ENCODE data around the gene IL22RA1. TPM values are rescaled to one million over a fixed set of nuclear protein-coding genes. Genes with fewer than 3 reads are reported as not detected.

Gene IL22RA1
- total RNA-seq, 1 experiment from 2014 or later, result 5.0 TPM

DNA sequence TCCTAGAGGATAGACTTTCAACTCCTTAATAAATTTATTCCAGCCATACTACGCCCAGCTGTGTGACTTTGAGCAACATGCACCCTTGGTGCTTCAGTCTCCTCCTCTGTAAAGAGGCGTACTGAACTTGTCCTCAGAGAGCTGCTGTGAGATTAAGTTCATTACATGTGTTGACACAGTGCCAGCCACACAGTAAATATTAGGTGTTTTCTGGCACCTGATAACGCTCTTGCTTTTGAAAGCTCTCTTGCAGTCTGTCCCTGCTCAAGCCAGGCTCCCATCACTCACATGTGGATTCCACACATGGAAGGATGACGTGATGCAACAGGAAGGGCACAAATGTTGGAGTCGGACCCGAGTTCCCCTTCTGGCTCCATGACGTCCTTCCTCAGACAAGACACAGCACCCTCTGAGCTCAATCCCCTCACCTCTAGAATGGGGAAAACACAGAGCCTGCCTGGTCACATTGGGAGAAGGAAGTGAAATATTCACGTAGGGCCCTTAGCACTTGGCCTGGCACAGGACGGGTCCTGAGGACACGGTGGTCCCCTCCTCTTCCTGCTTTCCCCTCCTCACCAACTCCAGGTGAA lies 36.4 kb upstream of the IL22RA1 start:
- Histone ChIP-seq H3K9me3 (ENCODE audit: insufficient read depth, low read depth) (no peaks in the 10 kb centered on the region), H3F3A (ENCODE audit: insufficient read depth, low read depth) (no peaks in the 10 kb centered on the region), H3K4me1 (replicated peaks; ENCODE audit: insufficient read depth) (peaks cover 11% of the 10 kb centered on the region; the same call in 1 of the 2 replicates), H2AFZ (no peak overlapping the region), H4K20me1 (ENCODE audit: insufficient read depth) (no peaks in the 10 kb centered on the region), H3K4me3 (no peak overlapping the region), H3K27me3 (ENCODE audit: insufficient read depth, low read depth) (no peaks in the 10 kb centered on the region), H3K36me3 (ENCODE audit: low read depth) (no peaks in the 10 kb centered on the region), H3K79me2 (ENCODE audit: low read depth) (no peaks in the 10 kb centered on the region), H3K4me2 (no peak overlapping the region), H3K27ac (no peak overlapping the region), H3K9me2 (ENCODE audit: insufficient read depth) (no peaks in the 10 kb centered on the region)
- DNase-seq, result no peak
- no peak for TF ChIP-seq EZH2 (IDR thresholded peaks at IDR 0.05; ENCODE audit: low read depth)
- TF ChIP-seq, protein P1, sequence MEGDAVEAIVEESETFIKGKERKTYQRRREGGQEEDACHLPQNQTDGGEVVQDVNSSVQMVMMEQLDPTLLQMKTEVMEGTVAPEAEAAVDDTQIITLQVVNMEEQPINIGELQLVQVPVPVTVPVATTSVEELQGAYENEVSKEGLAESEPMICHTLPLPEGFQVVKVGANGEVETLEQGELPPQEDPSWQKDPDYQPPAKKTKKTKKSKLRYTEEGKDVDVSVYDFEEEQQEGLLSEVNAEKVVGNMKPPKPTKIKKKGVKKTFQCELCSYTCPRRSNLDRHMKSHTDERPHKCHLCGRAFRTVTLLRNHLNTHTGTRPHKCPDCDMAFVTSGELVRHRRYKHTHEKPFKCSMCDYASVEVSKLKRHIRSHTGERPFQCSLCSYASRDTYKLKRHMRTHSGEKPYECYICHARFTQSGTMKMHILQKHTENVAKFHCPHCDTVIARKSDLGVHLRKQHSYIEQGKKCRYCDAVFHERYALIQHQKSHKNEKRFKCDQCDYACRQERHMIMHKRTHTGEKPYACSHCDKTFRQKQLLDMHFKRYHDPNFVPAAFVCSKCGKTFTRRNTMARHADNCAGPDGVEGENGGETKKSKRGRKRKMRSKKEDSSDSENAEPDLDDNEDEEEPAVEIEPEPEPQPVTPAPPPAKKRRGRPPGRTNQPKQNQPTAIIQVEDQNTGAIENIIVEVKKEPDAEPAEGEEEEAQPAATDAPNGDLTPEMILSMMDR (conservative IDR thresholded peaks at IDR 0.05), result no peak
- no TSS peak for BruUV-seq (replicated peaks)
- intact Hi-C loops (cut with micrococcal nuclease; ENCODE audit: unreplicated experiment), result no loop called here
- ChIA-PET POLR2A (ENCODE audit: unreplicated experiment) (interaction anchor here (0.7 kb wide), 1 partner anchor 141 kb away, joined by 15 read pairs; no protein-coding TSS in a partner anchor), CTCF (no interaction called here)

DNA sequence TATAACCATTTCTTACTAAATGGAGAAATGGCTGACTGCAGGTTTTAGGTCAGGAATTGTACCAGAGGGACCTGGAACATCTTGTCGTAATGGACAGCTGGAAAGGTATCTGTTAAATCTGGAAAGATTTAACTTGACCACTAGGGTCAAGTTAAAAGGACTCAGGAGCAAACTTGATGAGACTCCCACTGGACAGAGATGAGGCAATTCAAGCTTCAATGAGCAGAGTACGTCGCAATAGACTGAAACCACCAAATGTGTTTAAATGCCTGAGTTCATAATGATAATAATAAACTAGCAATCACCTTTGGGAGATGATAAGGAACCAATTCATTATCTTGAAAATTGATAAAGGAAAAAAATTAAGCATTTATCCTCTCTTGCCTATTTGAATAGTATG lies 35.5 kb upstream of the IL22RA1 start:
- no peak overlapping the region for H3K4me2 ChIP-seq
- H2AFZ ChIP-seq, result no peak overlapping the region
- no peaks in the 10 kb centered on the region for H3K9me3 ChIP-seq (ENCODE audit: insufficient read depth, low read depth)
- intact Hi-C loops (cut with micrococcal nuclease; ENCODE audit: unreplicated experiment), result no loop called here
- peaks cover 11% of the 10 kb centered on the region; the same call in 1 of the 2 replicates for H3K4me1 ChIP-seq (replicated peaks; ENCODE audit: insufficient read depth)
- TF ChIP-seq, protein P1 (conservative IDR thresholded peaks at IDR 0.05), result no peak
- no peak for TF ChIP-seq EZH2 (IDR thresholded peaks at IDR 0.05; ENCODE audit: low read depth)
- H4K20me1 ChIP-seq (ENCODE audit: insufficient read depth), result no peaks in the 10 kb centered on the region
- ChIA-PET CTCF (interaction anchor here (0.7 kb wide), 1 partner anchor 27 kb away, joined by 3 read pairs; no protein-coding TSS in a partner anchor), POLR2A (ENCODE audit: unreplicated experiment) (interaction anchor here (0.6 kb wide), 1 partner anchor 297 kb away, joined by 3 read pairs; no protein-coding TSS in a partner anchor)
- no peaks in the 10 kb centered on the region for H3K79me2 ChIP-seq (ENCODE audit: low read depth)
- H3K27ac ChIP-seq, result no peak overlapping the region
- no TSS peak for BruUV-seq (replicated peaks)
- H3K27me3 ChIP-seq (ENCODE audit: insufficient read depth, low read depth), result no peaks in the 10 kb centered on the region
- no peak overlapping the region for H3K4me3 ChIP-seq
- no peaks in the 10 kb centered on the region for H3K9me2 ChIP-seq (ENCODE audit: insufficient read depth)
- DNase-seq, result no peak
- H3K36me3 ChIP-seq (ENCODE audit: low read depth), result no peaks in the 10 kb centered on the region
- H3F3A ChIP-seq (ENCODE audit: insufficient read depth, low read depth), result no peaks in the 10 kb centered on the region

DNA sequence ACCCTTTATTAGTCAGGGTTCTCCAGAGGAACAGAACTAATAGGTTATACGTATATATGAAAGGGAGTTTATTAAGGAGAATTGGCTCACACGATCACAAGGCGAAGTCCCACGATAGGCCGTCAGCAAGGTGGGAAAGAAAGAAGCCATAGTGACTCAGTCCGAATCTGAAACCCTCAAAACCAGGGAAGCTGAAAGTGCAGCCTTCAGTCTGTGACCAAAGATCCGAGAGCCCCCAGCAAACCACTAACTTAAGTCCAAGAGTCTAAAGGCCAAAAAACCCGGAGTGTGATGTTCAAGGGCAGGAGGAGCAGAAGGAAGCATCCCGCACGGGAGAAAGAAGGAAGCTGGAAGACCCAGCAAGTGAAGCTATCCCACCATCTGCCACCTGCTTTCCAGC lies 34.2 kb upstream of the IL22RA1 start:
- intact Hi-C loops (cut with micrococcal nuclease; ENCODE audit: unreplicated experiment), result no loop called here
- DNase-seq, result no peak
- Histone ChIP-seq H3K27me3 (ENCODE audit: insufficient read depth, low read depth) (no peaks in the 10 kb centered on the region), H3F3A (ENCODE audit: insufficient read depth, low read depth) (no peaks in the 10 kb centered on the region), H2AFZ (no peak overlapping the region), H4K20me1 (ENCODE audit: insufficient read depth) (no peaks in the 10 kb centered on the region), H3K4me1 (replicated peaks; ENCODE audit: insufficient read depth) (peaks cover 11% of the 10 kb centered on the region; the same call in 1 of the 2 replicates), H3K36me3 (ENCODE audit: low read depth) (no peaks in the 10 kb centered on the region), H3K4me2 (no peak overlapping the region), H3K27ac (no peak overlapping the region), H3K9me2 (ENCODE audit: insufficient read depth) (no peaks in the 10 kb centered on the region), H3K79me2 (ENCODE audit: low read depth) (no peaks in the 10 kb centered on the region), H3K4me3 (no peak overlapping the region), H3K9me3 (ENCODE audit: insufficient read depth, low read depth) (no peaks in the 10 kb centered on the region)
- TF ChIP-seq EZH2 (IDR thresholded peaks at IDR 0.05; ENCODE audit: low read depth), result no peak
- TF ChIP-seq, protein P1 (conservative IDR thresholded peaks at IDR 0.05), result no peak
- no TSS peak for BruUV-seq (replicated peaks)
- POLR2A ChIA-PET (ENCODE audit: unreplicated experiment), result no interaction called here
- CTCF ChIA-PET, result no interaction called here
